Neural cell (in vitro differentiated cells): ENCODE measurements around the gene FEZF2. TPM values are rescaled to one million over a fixed set of nuclear protein-coding genes. Genes with fewer than 3 reads are reported as not detected.

Experiments
- H2AFZ ChIP-seq: fragments of 200-600, 300-800 bp; sonication (generic), shearing (Covaris generic); 2 replicates; pipeline ENCODE4 v1.6.0; 2014; ENCODE audit warnings: low read depth, mild to moderate bottlenecking, antibody characterized with exemption, low read length, moderate library complexity
- H3F3A ChIP-seq: fragments of 200-600 bp; shearing (Covaris generic); 2 replicates; pipeline ENCODE4 v1.6.1; 2016; ENCODE audit warnings: mild to moderate bottlenecking, moderate library complexity, mixed read lengths, antibody characterized with exemption, low read length; ENCODE audit not compliant: insufficient read depth, poor library complexity, severe bottlenecking
- H3K27ac ChIP-seq: fragments of 200-600, 300-800 bp; sonication (generic), shearing (Covaris generic); 2 replicates; pipeline ENCODE4 v1.5.1; 2014; ENCODE audit warnings: mild to moderate bottlenecking, low read length, moderate library complexity
- H3K27me3 ChIP-seq: fragments of 300-800, 200-600 bp; sonication (generic), shearing (Covaris generic); 2 replicates; pipeline ENCODE4 v1.6.0; 2014; ENCODE audit warnings: mild to moderate bottlenecking, low read depth, low read length, moderate library complexity; ENCODE audit not compliant: insufficient read depth
- H3K36me3 ChIP-seq: fragments of 300-800, 200-600 bp; sonication (generic), shearing (Covaris generic); 2 replicates; pipeline ENCODE4 v1.5.1; 2014; ENCODE audit warnings: mild to moderate bottlenecking, antibody characterized with exemption, low read length, moderate library complexity; ENCODE audit not compliant: insufficient read depth
- H3K4me2 ChIP-seq: fragments of 300-800, 200-600 bp; sonication (generic), shearing (Covaris generic); 2 replicates; pipeline ENCODE4 v1.6.0; 2014; ENCODE audit warnings: mild to moderate bottlenecking, low read length
- H3K4me3 ChIP-seq: fragments of 300-800, 200-600 bp; sonication (generic), shearing (Covaris generic); 2 replicates; pipeline ENCODE4 v1.5.1; 2014; ENCODE audit warnings: mild to moderate bottlenecking, low read length, moderate library complexity
- H3K79me2 ChIP-seq: fragments of 200-600 bp; shearing (Covaris generic); replicated peaks from 2 replicates; pipeline ENCODE4 v1.6.0; 2014; ENCODE audit warnings: mild to moderate bottlenecking, low read length, moderate library complexity; ENCODE audit not compliant: insufficient read depth
- H3K9ac ChIP-seq: fragments of 300-800, 200-600 bp; sonication (generic), shearing (Covaris generic); 2 replicates; pipeline ENCODE4 v1.6.1; 2016; ENCODE audit warnings: mild to moderate bottlenecking, low read length, mixed read lengths
- H3K9me2 ChIP-seq: fragments of 200-600 bp; shearing (Covaris generic); 2 replicates; pipeline ENCODE4 v1.6.1; 2016; ENCODE audit warnings: mild to moderate bottlenecking, low read length, mixed read lengths; ENCODE audit not compliant: insufficient read depth
- H3K9me3 ChIP-seq: fragments of 200-600, 300-800 bp; sonication (generic), shearing (Covaris generic); 2 replicates; pipeline ENCODE4 v1.6.1; 2016; ENCODE audit warnings: mild to moderate bottlenecking, mixed run types, low read length, moderate library complexity, mixed read lengths
- H4K20me1 ChIP-seq: fragments of 200-600 bp; shearing (Covaris generic); 2 replicates; pipeline ENCODE4 v1.6.1; 2016; ENCODE audit warnings: mild to moderate bottlenecking, mixed run types; ENCODE audit not compliant: insufficient read depth
- CTCF ChIP-seq: fragments of 450-650 bp; IDR thresholded peaks from 2 replicates; pipeline ENCODE4 v1.5.1; 2014; ENCODE audit warnings: antibody characterized with exemption, mild to moderate bottlenecking, moderate library complexity; ENCODE audit not compliant: poor library complexity, severe bottlenecking
- EP300 ChIP-seq: fragments of 450-650 bp; conservative IDR thresholded peaks from 2 replicates; pipeline ENCODE4 v1.6.1; 2014; ENCODE audit warnings: antibody characterized with exemption, mild to moderate bottlenecking, moderate library complexity; ENCODE audit not compliant: poor library complexity, severe bottlenecking
- EZH2 ChIP-seq: fragments of 200-600, 300-800 bp; shearing (Covaris generic), sonication (generic); IDR thresholded peaks from 2 replicates; pipeline ENCODE4 v1.6.1; 2014; ENCODE audit warnings: antibody characterized with exemption, low read length, borderline replicate concordance, mild to moderate bottlenecking; ENCODE audit not compliant: insufficient read depth, poor library complexity, severe bottlenecking
- MXI1 ChIP-seq: fragments of 450-650 bp; conservative IDR thresholded peaks from 2 replicates; pipeline ENCODE4 v1.6.1; 2014; ENCODE audit warnings: antibody characterized with exemption, mild to moderate bottlenecking; ENCODE audit not compliant: poor library complexity, severe bottlenecking
- POLR2AphosphoS5 ChIP-seq: IDR thresholded peaks from 2 replicates; pipeline ENCODE4 v1.6.1; 2012
- RAD21 ChIP-seq: fragments of 450-650 bp; conservative IDR thresholded peaks from 2 replicates; pipeline ENCODE4 v1.6.1; 2014; ENCODE audit warnings: antibody characterized with exemption, mild to moderate bottlenecking, moderate library complexity
- SMC3 ChIP-seq: fragments of 450-650 bp; conservative IDR thresholded peaks from 2 replicates; pipeline ENCODE4 v1.6.1; 2014; ENCODE audit warnings: antibody characterized with exemption, mild to moderate bottlenecking, moderate library complexity; ENCODE audit not compliant: poor library complexity
- TAF1 ChIP-seq: IDR thresholded peaks from 2 replicates; pipeline ENCODE4 v1.6.1; 2012; ENCODE audit warnings: low read depth
- polyA minus RNA-seq: library from RNA; depleted of rRNA, polyadenylated mRNA; stranded (reverse); fragments of >200 nt; gene quantifications from 2 replicates; pipeline ENCODE4 v1.2.3, GENCODE V29; 2014
- polyA plus RNA-seq: library from polyadenylated mRNA; depleted of rRNA; stranded (reverse); fragments of >200 nt; gene quantifications from 2 replicates; pipeline ENCODE4 v1.2.3, GENCODE V29; 2014

Gene FEZF2
- polyA plus RNA-seq, result 0.47 TPM in 1 of 2 replicates, not detected in the other
- not detected in 2 replicates for polyA minus RNA-seq

DNA sequence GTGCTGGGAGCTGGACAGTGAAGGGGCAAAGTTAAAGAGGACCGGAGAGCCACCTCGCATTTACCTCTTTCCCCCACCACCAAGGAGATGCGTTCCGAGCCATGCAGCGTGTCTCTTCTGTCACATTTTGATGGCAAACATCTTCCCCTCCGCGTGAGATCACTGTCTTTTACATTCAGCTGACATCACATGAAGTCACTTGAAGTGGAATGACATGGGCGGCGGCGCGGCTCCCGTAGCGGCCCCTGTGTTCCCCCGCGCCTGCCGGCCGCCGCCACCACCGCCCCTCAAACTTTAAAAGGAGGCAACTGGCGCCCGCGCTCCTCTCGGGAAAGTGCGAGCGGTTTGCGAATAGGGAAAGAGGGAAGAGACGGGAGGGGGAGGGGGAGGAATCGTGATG is at the start of gene FEZF2:
FEZF2 (minus strand) TSS at position 336 of the 400 bp plus-strand sequence. CDS start 682 bp downstream, outside the sequence.
- Histone ChIP-seq H4K20me1 (no peaks in the 10 kb centered on the region), H3K79me2 (no peaks in the 10 kb centered on the region), H3K4me3 (peak within 1 kb of the TSS; percentile 51), H3K36me3 (no peaks in the 10 kb centered on the region), H3K27ac (no peak within 1 kb of the TSS), H3K9me3 (peaks cover 13% of the 10 kb centered on the region), H3K9me2 (no peaks in the 10 kb centered on the region), H2AFZ (no peak within 1 kb of the TSS), H3K9ac (no peak within 1 kb of the TSS), H3K4me2 (no peak within 1 kb of the TSS), H3F3A (peaks cover 11% of the 10 kb centered on the region), H3K27me3 (peaks cover 100% of the 10 kb centered on the region)
- TF ChIP-seq EZH2, result peak; percentile 28
- no peak for TF ChIP-seq CTCF
- no peak for TF ChIP-seq MXI1

GRCh38 chr3:62421207-62421606 is 47.9 kb upstream of the FEZF2 start:
- Histone ChIP-seq H3K79me2 (no peaks in the 10 kb centered on the region), H3K27me3 (no peaks in the 10 kb centered on the region), H3K4me3 (peak overlapping the region; percentile 49), H3K9ac (no peak overlapping the region), H4K20me1 (no peaks in the 10 kb centered on the region), H3F3A (peaks cover 6% of the 10 kb centered on the region), H3K9me2 (no peaks in the 10 kb centered on the region), H3K4me2 (peak overlapping the region; percentile 59), H3K9me3 (no peaks in the 10 kb centered on the region), H2AFZ (no peak overlapping the region), H3K27ac (no peak overlapping the region), H3K36me3 (no peaks in the 10 kb centered on the region)
- TF ChIP-seq POLR2AphosphoS5, result peak; percentile 32
- peak; percentile 62 for TF ChIP-seq EP300
- no peak for TF ChIP-seq EZH2
- no peak for TF ChIP-seq SMC3
- TF ChIP-seq CTCF, result no peak
- TF ChIP-seq TAF1, result no peak

DNA sequence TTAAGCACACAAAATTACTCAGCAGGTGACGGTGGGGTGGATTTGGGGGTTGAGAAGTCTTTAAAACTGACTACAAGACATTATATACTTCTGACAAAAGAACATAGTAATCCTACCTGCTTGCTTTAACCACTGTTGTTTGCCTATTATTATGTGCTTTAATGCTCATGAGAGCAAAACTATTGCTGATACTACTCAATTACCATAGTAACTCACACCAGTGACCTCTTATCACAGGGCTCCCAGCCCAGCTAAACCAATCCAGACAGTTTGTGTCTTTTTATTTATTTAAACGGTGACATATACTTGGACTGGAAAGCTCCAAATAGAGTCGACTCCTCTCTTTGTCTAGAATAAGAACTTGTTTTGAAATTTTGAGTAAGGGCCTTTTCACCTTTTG is 42.8 kb upstream of the FEZF2 start:
- H3K4me3 ChIP-seq, result no peak overlapping the region
- TF ChIP-seq MXI1 (no peak), POLR2AphosphoS5 (no peak), SMC3 (no peak), CTCF (no peak), TAF1 (no peak), RAD21 (no peak)
- H3K36me3 ChIP-seq, result no peaks in the 10 kb centered on the region
- no peaks in the 10 kb centered on the region for H3K79me2 ChIP-seq
- no peaks in the 10 kb centered on the region for H3K27me3 ChIP-seq
- H4K20me1 ChIP-seq, result no peaks in the 10 kb centered on the region
- H3K27ac ChIP-seq, result no peak overlapping the region
- H3F3A ChIP-seq, result peaks cover 4% of the 10 kb centered on the region
- no peak overlapping the region for H2AFZ ChIP-seq
- H3K9me2 ChIP-seq, result no peaks in the 10 kb centered on the region
- no peaks in the 10 kb centered on the region for H3K9me3 ChIP-seq
- no peak overlapping the region for H3K4me2 ChIP-seq
- H3K9ac ChIP-seq, result no peak overlapping the region
